ENCODE measurements around the gene PLXNB1.
"Not testable (repeated sequence)": the region's sequence is repeated elsewhere in the genome, so short reads cannot be mapped to it uniquely, and the experiment has no call there.

Gene PLXNB1, protein sequence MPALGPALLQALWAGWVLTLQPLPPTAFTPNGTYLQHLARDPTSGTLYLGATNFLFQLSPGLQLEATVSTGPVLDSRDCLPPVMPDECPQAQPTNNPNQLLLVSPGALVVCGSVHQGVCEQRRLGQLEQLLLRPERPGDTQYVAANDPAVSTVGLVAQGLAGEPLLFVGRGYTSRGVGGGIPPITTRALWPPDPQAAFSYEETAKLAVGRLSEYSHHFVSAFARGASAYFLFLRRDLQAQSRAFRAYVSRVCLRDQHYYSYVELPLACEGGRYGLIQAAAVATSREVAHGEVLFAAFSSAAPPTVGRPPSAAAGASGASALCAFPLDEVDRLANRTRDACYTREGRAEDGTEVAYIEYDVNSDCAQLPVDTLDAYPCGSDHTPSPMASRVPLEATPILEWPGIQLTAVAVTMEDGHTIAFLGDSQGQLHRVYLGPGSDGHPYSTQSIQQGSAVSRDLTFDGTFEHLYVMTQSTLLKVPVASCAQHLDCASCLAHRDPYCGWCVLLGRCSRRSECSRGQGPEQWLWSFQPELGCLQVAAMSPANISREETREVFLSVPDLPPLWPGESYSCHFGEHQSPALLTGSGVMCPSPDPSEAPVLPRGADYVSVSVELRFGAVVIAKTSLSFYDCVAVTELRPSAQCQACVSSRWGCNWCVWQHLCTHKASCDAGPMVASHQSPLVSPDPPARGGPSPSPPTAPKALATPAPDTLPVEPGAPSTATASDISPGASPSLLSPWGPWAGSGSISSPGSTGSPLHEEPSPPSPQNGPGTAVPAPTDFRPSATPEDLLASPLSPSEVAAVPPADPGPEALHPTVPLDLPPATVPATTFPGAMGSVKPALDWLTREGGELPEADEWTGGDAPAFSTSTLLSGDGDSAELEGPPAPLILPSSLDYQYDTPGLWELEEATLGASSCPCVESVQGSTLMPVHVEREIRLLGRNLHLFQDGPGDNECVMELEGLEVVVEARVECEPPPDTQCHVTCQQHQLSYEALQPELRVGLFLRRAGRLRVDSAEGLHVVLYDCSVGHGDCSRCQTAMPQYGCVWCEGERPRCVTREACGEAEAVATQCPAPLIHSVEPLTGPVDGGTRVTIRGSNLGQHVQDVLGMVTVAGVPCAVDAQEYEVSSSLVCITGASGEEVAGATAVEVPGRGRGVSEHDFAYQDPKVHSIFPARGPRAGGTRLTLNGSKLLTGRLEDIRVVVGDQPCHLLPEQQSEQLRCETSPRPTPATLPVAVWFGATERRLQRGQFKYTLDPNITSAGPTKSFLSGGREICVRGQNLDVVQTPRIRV (N-terminal part only)

DNA sequence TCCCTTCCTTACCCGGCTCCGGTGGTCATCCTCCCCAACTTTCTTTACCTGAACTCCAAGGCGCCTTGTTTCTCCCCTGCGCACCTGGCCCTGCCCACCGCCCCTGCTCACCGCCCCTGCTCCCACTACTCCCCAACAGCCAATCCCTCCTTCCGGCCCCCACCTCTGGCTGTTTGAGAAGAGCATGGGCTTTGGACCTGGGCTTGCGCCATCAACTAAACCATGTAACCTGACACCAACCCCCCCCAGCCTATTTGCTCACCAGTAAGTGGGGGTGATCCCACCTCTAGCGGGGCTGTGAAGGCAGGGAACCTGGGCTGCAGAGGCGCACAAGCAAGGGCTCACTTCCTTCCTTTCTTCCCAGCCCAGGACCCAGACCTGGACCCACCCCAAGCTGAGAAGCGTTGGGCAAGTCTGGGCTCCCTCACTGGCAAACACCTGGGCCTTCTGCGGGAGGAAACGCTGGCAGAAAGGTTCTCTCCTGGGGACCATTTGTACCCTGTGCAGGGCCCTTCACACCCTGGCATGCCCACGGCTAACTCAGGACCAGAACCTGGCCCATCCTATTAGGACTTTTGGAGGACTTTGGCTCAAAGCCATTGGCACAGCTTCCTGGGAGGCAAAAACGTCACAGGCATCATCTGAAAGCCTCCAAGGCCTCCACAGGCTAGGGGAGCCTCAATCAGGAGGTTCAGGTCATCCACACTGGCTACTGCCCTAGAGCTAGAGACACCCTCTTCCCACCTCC is at the start of gene PLXNB1:
Gene PLXNB1 (minus strand): TSS at position 127 of the 748 bp plus-strand sequence. CDS start 5,475 bp downstream, outside the sequence.
- no peak for DNase-seq

DNA sequence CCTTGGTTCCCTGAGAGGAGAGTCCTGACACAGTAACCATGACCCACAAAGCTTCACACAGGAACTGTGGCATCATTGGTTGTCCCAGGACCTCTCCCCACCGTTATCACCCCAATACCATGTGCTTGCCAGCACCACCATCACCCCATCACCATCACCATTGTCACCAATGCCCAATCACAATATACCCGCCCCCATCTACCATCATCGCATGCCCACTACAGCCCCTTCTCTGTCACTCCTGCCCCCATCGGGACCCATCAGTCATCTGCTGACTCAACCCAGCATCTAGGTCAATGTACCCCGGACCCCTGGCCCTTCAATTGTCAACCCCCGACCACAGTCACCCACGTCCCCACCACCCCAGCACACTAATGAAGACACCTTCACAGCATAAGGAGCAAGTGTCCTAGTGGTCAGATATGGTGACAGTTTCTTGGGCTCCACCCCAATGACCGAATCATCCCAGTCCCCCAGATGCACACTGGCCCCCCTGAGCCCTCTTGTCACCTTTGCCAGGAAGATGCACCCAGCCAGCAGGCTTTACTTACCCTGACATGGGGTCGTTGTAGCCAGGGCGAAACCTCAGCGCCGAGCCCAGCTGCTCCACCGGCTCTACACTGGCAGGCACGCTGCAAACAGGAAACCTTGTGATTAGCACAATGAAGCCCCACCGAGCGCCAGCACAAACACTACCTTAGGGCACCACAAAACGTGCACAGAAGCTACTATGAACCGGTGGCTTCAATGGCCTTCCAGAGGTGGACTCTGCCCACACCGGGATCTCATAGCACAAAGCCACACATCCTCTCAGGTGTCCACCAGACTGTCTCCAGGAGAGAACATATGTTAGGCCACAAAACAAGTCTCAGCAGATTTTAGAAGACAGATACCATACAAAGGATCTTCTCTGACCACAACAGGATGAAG is 49.0 kb upstream of the PLXNB1 start:
- DNase-seq: peak; percentile 22

DNA sequence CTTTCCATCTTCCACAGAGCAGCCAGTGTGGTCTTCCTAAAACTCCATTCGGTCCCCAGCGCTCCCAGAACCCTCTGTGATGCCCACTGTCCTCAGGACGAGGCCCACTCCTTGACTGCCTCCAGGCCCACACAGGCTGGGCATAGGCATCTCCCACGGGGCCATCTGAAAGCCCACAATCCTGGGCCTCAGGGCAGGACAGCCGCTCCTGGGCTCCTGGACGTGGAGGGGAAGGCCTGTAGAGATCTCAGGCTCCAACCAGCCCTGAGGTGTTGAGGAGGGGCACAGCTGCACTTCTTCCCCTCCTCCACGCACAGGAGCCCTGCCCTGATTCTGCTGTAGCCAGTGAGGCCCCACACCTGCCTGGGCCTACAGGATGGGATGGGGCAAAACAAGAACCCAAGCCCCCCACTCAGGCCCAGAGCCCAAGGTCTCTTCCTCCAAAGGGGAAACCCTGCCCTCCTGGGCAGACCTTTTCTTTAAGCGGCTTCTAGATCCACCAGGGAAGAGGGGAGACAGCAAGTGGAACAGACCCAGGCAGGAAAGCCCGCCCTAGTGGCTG is 48.2 kb upstream of the PLXNB1 start:
- no peak for DNase-seq

DNA sequence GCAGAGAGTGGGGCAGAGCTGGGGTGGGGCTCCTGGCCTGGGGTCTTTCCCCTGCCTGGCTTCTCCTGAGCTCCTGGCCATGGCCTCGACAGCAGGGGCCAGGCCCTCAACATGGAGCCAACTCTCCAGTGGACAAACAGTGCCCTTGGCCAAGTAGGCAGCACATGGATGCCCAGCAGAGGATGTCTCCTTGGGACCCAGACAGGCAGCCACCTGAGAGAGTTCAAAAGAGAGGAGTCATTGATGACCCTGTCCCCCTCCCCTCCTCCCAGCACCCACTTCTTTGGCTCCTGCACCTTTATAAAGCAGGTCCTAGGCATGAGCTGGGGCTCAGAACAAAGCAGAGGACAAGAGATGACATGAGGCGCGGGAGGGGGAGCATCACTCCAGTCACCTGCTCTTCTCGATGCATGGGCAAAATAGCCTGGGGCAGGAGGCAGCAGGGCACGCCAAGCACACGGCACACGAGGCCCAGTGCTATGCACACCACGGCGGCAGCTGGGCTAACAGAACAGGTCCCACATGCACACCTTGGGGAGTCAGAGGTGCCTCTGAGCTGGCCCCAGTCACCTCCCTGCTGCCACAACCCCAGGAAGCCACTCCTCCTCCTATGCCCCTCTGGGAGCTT is 46.7 kb upstream of the PLXNB1 start:
- DNase-seq: no peak

DNA sequence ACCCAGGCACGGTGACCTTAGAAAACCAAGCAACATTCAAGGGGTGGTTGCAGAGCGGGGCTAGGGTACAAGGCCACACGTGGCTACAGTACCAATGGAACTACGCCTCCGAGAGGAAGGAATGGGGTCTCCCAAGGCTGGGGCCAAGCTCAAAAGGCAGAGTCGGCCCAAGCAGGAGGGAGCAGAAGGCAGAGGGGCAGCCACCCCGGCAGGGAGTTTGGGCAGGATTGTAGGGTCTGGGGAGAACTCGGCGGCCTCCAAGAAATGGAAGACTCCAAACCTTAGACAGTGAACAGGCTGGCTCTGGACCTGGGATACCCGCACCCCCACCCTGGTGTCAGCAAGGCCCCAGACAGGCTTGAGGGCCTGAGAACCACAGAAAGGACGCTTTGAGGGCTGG is 45.3 kb upstream of the PLXNB1 start:
- no peak for DNase-seq

DNA sequence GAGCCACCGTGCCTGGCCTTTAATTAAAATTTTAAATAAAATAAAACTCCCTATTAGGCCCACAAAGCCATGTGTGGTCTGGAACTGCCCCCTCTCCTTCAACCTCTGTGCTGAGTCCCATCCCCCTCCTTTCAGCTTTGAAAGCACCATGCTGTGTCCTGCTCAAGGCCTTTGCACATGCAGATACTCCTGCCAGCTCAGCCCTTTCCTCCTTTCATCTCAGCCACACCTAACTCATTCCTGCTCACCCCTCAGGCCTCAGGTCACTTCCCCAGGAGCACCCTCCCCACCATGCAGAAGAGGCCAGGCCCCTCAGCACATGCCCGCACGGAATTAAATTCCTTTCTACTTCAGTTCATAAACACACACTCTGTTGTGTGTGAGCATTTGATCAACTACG is 44.7 kb upstream of the PLXNB1 start:
- DNase-seq: no peak

DNA sequence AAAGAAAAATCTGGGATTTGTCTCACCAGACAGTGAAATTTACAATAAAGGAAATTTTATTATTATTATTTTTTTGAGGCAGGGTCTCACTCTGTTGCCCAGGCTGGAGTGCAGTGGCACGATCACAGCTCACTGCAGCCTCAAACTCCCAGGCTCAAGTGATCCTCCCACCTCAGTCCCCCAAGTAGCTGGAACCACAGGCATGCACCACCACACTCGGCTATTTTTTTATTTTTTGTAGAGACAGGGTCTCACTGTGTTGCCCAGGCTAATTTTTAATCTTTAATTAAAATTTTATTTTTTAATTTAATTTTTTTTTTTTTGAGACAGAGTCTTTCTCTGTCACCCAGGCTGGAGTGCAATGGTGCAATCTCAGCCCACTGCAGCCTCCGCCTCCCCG is 44.1 kb upstream of the PLXNB1 start:
- DNase-seq: not testable (repeated sequence)

DNA sequence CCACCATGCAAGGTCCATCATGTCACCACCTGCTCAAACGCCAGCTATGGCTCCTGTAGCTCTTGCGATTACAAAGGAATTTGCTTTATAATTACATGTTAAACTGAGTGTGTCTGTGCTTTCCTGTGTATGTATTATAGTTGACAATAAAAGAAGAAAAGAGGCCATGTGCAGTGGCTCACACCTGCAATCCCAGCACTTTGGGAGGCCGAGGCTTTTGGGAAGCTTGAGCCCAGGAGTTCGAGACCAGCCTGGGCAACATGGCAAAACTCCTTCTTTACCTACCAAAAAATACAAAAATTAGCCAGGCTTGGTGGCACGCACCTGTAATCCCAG is 43.7 kb upstream of the PLXNB1 start:
- DNase-seq: no peak

DNA sequence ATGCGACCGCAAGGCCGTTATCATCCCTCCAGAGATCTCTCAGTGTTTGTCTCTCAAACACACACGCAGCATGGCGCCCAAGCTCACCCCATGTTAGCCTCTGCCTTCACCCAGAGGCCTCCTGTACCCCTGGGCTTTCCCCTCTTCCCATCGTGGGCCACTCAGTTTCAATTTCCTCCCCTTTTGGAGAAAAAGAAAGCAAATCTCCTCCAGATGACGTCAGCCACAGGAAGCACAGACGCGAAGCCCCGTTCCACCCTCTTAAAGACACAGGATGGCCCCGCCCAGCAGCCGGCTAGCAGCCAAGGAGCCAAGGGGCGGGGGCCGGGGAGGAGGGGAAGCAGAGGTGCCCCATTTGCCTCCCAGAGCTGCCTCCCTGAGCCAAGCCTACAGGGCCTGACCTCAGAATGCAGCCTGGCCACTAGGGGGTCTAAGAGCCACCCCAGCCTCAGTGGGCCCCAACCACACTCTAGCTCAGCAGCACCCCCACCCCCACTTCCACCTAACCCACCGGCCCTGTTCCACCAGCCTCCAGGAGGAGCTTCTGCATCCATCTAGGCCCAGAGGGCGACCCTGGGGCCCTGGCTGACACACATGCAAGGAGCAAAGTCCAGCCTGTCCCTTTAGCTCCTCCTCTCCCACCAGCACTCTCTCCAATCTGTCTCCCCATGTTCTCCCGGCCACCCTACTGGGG is 43.2 kb upstream of the PLXNB1 start:
- DNase-seq: peak; percentile 89

DNA sequence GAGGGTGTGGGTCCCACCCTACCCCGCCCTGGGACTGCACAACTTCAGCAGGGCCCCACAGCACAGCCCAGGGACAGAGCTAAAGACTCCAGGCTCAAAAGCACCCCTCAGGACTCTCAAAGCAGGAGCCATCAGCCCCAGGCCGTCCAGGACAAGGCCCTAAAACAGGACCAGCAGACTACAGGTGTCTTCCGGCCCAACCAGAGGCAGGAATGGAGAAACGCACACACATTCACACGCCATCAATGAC is 42.7 kb upstream of the PLXNB1 start:
- peak; percentile 38 for DNase-seq

DNA sequence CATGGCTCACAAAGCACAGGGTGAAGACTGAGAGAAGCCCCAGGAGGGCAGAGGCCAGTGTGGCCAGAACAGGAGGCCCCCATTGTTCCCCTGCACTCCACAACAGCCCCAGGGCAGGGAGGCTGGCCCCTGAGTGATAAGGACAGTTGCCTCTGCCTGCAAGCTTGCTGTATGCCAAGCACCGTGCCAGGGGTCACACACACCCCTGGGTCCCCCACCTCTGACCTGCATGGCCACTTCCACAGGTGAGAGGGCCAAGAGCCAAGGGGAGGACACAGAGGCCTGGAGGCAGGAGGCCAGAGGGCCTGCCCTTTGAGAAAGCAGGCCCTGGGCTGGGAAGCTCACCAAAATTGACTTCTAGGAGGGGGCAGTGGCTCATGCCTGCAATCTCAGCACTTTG is 40.4 kb upstream of the PLXNB1 start:
- DNase-seq: no peak

DNA sequence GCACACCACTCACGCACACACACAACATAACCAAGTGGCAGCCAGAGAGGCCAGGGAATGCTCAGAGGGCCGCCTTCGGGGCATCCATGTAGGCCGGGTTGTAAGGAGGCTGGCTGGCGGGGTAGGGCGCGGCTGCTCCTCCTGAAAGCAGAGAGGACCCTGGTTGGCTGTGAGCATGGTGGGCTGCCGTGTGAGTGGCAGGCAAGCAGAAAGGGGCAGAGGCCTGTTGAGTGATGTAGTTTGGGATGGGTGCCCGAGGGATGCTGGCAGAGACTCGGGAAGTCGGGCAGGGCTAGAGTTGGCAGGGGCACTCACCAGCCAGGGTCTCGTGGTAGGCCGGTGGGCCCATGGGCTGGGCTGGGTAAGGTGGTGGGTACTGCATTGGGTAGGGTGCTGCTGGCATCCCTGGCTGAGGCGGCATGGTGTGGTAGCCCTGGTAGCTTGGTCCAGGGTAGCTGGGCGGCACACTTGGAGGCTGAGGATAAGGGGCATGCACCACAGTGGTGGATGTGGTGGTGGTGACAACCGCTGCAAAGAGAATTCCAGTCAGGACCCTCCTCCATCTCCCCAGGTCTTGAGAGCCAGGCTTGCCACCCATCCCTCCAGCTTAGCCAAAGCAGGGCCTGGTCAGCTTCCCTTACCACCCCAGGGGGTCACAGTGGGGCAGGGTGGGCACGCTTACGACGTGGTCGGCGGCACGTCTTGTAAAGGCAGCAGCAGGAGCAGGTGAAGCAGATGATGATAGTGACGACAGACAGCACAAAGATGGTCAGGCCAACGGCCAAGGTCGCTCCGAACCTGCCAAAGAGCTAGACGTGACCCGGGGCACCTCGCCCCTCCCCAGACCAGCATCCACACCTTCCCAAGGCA is 39.4 kb upstream of the PLXNB1 start:
- DNase-seq: no peak

DNA sequence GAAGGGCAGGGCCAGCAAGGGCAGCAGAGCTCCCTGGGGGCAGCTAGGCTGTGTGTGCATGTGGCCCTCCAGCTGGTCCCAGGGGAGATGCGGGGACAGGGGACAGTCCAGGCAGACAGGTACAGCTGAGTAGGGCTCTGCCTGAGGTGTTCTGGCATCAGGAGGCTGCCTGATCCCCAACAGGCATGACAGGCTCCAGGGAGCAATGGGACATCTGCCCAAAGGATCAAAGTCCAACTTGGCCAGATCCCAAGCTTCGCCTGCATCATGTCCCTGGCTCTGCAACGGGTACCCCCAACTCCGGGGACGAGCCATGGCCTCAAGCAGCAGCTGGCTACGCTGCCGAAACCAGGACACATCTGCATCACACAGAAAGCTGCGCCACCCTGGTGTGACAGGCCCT is 38.4 kb upstream of the PLXNB1 start:
- DNase-seq: no peak

DNA sequence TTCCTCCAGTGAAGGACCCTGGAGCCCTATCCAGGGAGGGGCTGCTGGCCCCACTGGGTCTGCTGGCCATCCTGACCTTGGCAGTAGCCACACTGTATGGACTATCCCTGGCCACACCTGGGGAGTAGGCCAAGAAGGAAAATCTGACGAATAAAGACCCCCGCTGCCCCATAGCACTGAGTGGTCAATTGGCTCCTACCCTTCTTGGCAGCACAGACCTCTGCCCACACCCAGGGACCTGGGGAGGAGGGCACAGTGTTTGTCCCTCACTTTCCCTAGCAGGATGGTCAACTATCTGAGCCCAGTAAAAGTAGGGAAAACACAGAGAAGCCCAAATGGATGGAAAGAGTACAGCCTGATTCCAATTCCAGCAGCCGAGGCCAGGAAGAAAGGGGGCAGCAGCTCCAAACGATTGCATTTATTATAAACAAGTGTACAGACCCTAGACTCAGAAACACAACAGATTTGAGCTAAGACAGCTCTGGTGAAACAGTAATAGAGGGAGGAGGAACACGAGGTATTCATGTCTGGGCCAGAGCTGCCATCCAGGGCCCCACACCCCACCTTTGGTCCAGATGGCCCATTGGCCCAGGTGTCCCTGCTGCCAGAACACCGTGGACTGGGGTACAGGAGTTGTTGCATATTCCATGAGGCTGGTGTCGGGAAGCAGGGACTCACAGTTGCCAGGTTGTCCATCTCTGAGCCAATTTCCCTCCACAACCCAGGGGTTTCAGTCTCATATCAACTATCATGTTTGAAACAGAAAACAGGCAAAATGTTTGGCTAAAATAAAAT is 37.8 kb upstream of the PLXNB1 start:
- DNase-seq: no peak

DNA sequence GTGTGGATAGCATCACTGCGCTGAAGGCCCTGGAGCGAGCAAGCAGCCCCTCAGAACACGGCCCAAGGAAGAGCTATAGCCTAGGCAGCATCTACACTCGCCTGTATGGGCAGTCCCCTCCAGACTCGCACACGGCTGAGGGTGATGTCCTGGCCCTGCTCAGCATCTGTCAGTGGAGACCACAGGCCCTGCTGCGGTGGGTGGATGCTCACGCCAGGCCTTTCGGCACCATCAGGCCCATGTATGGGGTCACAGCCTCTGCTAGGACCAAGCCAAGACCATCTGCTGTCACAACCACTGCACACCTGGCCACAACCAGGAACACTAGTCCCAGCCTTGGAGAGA is 37.2 kb upstream of the PLXNB1 start:
- no peak for DNase-seq

DNA sequence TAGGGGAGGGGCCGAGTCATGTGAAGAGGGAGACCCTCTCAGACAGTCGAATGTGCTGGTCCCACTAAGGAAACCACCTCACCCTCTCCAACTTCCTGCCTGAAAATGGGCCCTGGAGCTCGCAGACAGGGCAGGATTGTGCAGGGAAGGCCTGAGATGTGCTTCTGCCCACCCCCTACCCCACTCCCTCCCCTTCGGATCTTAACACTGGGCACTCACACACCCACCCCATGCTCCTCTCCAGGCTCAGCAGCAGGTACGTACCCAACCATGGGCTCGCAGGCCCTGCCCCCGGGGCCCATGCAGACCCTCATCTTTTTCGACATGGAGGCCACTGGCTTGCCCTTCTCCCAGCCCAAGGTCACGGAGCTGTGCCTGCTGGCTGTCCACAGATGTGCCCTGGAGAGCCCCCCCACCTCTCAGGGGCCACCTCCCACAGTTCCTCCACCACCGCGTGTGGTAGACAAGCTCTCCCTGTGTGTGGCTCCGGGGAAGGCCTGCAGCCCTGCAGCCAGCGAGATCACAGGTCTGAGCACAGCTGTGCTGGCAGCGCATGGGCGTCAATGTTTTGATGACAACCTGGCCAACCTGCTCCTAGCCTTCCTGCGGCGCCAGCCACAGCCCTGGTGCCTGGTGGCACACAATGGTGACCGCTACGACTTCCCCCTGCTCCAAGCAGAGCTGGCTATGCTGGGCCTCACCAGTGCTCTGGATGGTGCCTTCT is 36.7 kb upstream of the PLXNB1 start:
- no peak for DNase-seq

DNA sequence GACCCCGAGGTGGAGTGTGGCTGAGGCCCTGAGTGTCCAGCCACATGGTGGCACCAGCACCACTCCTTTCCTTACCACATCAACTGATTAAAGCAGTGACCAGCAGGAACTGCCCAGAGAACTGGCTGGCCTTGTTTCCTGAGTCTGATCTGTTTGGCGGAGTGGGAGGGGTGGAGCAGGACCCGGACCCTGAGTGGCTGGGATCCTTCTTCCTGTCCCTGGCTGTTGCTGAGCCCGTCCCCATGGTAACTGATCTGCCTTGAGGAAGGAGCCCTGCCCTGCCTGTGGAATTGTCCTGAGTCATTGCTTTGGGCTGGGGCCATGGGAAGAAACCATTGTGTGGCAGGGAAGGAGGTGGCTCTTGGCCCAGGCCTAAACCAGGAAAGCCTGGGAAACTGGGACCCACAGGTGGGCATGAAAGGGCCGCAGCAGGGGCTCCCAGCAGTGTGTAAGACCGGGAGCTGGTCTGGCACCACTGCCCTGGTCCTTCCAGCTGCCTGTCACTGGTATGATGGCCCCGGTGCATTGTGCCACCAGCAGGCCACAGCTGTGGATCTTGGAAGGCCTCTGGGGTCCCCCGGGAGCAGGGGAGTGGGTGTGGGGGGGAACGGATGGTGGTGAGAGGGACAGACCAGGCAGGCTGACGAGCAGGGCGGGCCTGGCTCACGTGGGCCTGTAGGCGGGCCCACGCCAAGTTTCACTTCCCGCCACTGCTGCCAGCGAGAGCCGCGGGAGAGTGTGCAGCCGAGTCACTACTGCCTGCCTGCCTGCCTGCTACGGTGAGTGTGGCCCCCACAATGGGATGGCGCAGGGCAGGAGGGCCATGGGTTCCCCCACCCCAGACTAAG is 35.9 kb upstream of the PLXNB1 start:
- peak; percentile 46 for DNase-seq
